ENCODE measurements around the gene SNX13. TPM values are rescaled to one million over a fixed set of nuclear protein-coding genes. Genes with fewer than 3 reads are reported as not detected.
A peak's percentile ranks its signal among the peaks of the same experiment; 100 is the strongest.

SNX13 gene
- total and polyA plus RNA-seq, 2 of the 4 experiments (the other 2 are of a cell fraction): 9.0 to 24.9 TPM

DNA sequence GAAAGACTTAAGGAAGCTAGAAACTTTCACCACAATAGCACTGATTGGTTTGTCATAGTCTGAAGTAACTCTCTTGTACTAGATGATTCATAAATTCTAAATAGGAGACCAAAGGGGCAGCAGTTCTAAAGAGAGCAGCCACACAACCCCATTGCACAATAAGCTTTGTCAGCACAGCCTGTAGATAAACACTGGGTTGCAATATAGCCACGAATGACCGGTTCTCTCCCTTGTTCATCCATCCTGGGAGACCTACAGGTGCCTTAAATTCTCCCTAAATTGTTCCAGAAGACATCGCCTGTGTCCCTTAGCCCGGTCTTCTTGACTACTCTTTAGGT is 167.0 kb downstream of the SNX13 start:
- Histone ChIP-seq H3K23ac (ENCODE audit: low read depth, low read length) (no peak overlapping the region), H3K14ac (replicated peaks; ENCODE audit: low read depth, low read length) (no peak overlapping the region), H3K4ac (ENCODE audit: low read depth, low read length) (no peak overlapping the region), H3K9me1 (ENCODE audit: insufficient read depth, low read length) (peaks cover 6% of the 10 kb centered on the region; the same call in 1 of the 2 replicates), H3K36me3 (ENCODE audit: control insufficient read depth, insufficient read depth, low read length) (no peaks in the 10 kb centered on the region), H3K4me3 (ENCODE audit: insufficient read depth, low read depth, low read length) (no peak overlapping the region), H2BK120ac (ENCODE audit: low read depth, low read length) (no peak overlapping the region), H4K20me1 (ENCODE audit: insufficient read depth, low read length) (no peaks in the 10 kb centered on the region), H2AK5ac (ENCODE audit: low read depth, low read length) (no peak overlapping the region), H2AFZ (replicated peaks; ENCODE audit: low read length, poor library complexity) (no peak overlapping the region), H3K9ac (ENCODE audit: low read depth, low read length) (no peak overlapping the region), H4K8ac (ENCODE audit: low read depth in 2 of 2, low read length in 2 of 2) (no peak overlapping the region), H3K4me1 (ENCODE audit: control insufficient read depth, insufficient read depth, low read length) (no peaks in the 10 kb centered on the region; the same call in 1 of the 2 replicates), H3K9me3 (ENCODE audit: control insufficient read depth, insufficient read depth, low read length) (no peaks in the 10 kb centered on the region), H4K5ac (ENCODE audit: low read depth, low read length) (no peak overlapping the region), H2AK9ac (replicated peaks; ENCODE audit: low read depth, low read length, poor library complexity) (no peak overlapping the region), H2BK20ac (ENCODE audit: low read depth, low read length) (no peak overlapping the region), H4K91ac (ENCODE audit: insufficient read depth, low read depth, low read length) (no peak overlapping the region), H2BK5ac (ENCODE audit: low read depth, low read length, poor library complexity, severe bottlenecking) (no peak overlapping the region), H3K18ac (ENCODE audit: low read depth, low read length) (no peak overlapping the region), H2BK15ac (ENCODE audit: low read depth, low read length) (no peak overlapping the region), H3K56ac (ENCODE audit: extremely low read depth, insufficient read depth, low read length) (no peak overlapping the region), H3K4me2 (ENCODE audit: low read depth, low read length) (no peak overlapping the region), H3K27me3 (ENCODE audit: control insufficient read depth, insufficient read depth, low read length) (no peaks in the 10 kb centered on the region), H3K79me1 (ENCODE audit: low read depth in 1 of 2, low read length in 2 of 2) (no peaks in the 10 kb centered on the region), H3K27ac (ENCODE audit: insufficient read depth, low read length) (no peak overlapping the region)
- ATAC-seq (ENCODE audit: low read depth): peak; percentile 76
- DNase-seq: peak; percentile 93
- CTCF ChIA-PET: interaction anchor here (0.9 kb wide), 1 partner anchor 379 kb away, joined by 3 read pairs; no protein-coding TSS in a partner anchor
- BruUV-seq (replicated peaks): no TSS peak
- intact Hi-C loops (cut with micrococcal nuclease): loop anchor here (5.0 kb wide), 1 partner anchor 189 kb away; no protein-coding TSS in a partner anchor
- TF ChIP-seq POLR2A (IDR thresholded peaks at IDR 0.05; ENCODE audit: low read depth, low read length) (no peak), CEBPB (IDR thresholded peaks at IDR 0.05; ENCODE audit: low read depth, low read length) (peak; percentile 100), RCOR1 (IDR thresholded peaks at IDR 0.05; ENCODE audit: insufficient replicate concordance, low read length) (no peak), BHLHE40 (IDR thresholded peaks at IDR 0.05; ENCODE audit: low read depth, low read length) (0 out of 2 replicates have a peak, but pooled peaks have one; percentile 4), MAFK (IDR thresholded peaks at IDR 0.05; ENCODE audit: low read depth, low read length) (peak; percentile 83), CHD1 (IDR thresholded peaks at IDR 0.05; ENCODE audit: low read depth, low read length) (no peak), FOS (IDR thresholded peaks at IDR 0.05; ENCODE audit: low read depth, low read length) (peak; percentile 82)
- in situ Hi-C loops (cut with MboI; ENCODE audit: low sequenced_read_pairs): loop anchor here (10.0 kb wide), 1 partner anchor 572 kb away; no protein-coding TSS in a partner anchor
- POLR2A ChIA-PET (ENCODE audit: unreplicated experiment): interaction anchor here (0.7 kb wide), 1 partner anchor 791 kb away, joined by 19 read pairs; no protein-coding TSS in a partner anchor
- dilution Hi-C loops (cut with HindIII; ENCODE audit: low sequenced_read_pairs, unreplicated experiment): no loop called here
- 94% methylated on average over 2 of the region's 4 CpGs; no CpG with 5 or more reads in 1 of the 2 experiments for WGBS, 2 experiments (ENCODE audit: extremely low coverage in 2 of 2, insufficient read length in 1 of 2)
